Measurements from ENCODE around the gene HK3.

Gene HK3

GRCh38 chr5:176899296-176899891 is at the start of gene HK3:
Gene HK3, minus strand, starts transcription at chr5:176899346. Its CDS starts 3,187 bp downstream, at chr5:176896159.
- TF ChIP-seq CTCF (conservative IDR thresholded peaks at IDR 0.05): no peak
- no peak for TF ChIP-seq ZFX (IDR thresholded peaks at IDR 0.05)
- H3K27ac ChIP-seq: no peak within 1 kb of the TSS

GRCh38 chr5:176948458-176948857 is 49.3 kb upstream of the HK3 start:
- no peak overlapping the region for H3K27ac ChIP-seq
- TF ChIP-seq CTCF (conservative IDR thresholded peaks at IDR 0.05) (no peak), ZFX (IDR thresholded peaks at IDR 0.05) (no peak)

- TF ChIP-seq CTCF (conservative IDR thresholded peaks at IDR 0.05) (no peak), ZFX (IDR thresholded peaks at IDR 0.05) (no peak)
- no peak overlapping the region for H3K27ac ChIP-seq
Measured at GRCh38 chr5:176947847-176948246, 48.7 kb upstream of the HK3 start.

- H3K27ac ChIP-seq: no peak overlapping the region
- no peak for TF ChIP-seq ZFX (IDR thresholded peaks at IDR 0.05)
- no peak for TF ChIP-seq CTCF (conservative IDR thresholded peaks at IDR 0.05)
Measured at GRCh38 chr5:176944268-176944667, 45.1 kb upstream of the HK3 start.

GRCh38 chr5:176943816-176944215 is 44.7 kb upstream of the HK3 start:
- TF ChIP-seq CTCF (conservative IDR thresholded peaks at IDR 0.05) (no peak), ZFX (IDR thresholded peaks at IDR 0.05) (no peak)
- H3K27ac ChIP-seq: no peak overlapping the region

- no peak for TF ChIP-seq ZFX (IDR thresholded peaks at IDR 0.05)
- TF ChIP-seq CTCF (conservative IDR thresholded peaks at IDR 0.05): no peak
Measured at GRCh38 chr5:176941951-176942350, 42.8 kb upstream of the HK3 start.

GRCh38 chr5:176938472-176938871 is 39.3 kb upstream of the HK3 start:
- TF ChIP-seq ZFX (IDR thresholded peaks at IDR 0.05) (no peak), CTCF (conservative IDR thresholded peaks at IDR 0.05) (no peak)

More at GRCh38 chr5:176941951-176942350, 42.8 kb upstream of the HK3 start:
- no peak overlapping the region; the same call in 1 of the 2 replicates for H3K27ac ChIP-seq

More at GRCh38 chr5:176938472-176938871, 39.3 kb upstream of the HK3 start:
- H3K27ac ChIP-seq: no peak overlapping the region

Measured in C4-2B (cell line).